OCI-LY1 (cell line): ENCODE measurements around the gene TMED4.

Experiments used
- CTCF ChIP-seq: fragments of 200-600 bp; sonication (generic), shearing (Covaris generic); IDR thresholded peaks from 2 replicates; pipeline ENCODE4 v1.5.1; 2017; ENCODE audit warnings: mild to moderate bottlenecking, antibody characterized with exemption, low read length, moderate library complexity, mixed read lengths
- EZH2 ChIP-seq: fragments of 200-600 bp; sonication (generic), shearing (Covaris generic); IDR thresholded peaks from 2 replicates; pipeline ENCODE4 v1.8.0; 2017; ENCODE audit warnings: borderline replicate concordance, mixed run types, mild to moderate bottlenecking, antibody characterized with exemption, low read length, moderate library complexity, mixed read lengths

GRCh38 chr7:44559485-44559884 lies 22.5 kb downstream of the TMED4 start:
- no peak for TF ChIP-seq CTCF
- no peak for TF ChIP-seq EZH2
